Head of caudate nucleus (tissue), 42 donors: ENCODE data around the gene C1QA.

Experiments used
- DNase-seq, 42 donors: peaks; one replicate each; pipeline versions ENCODE4 v3.0.0 to v3.0.0-alpha.2; 2020 to 2021; ENCODE audit warnings: mixed read lengths in 7 of 42
- intact Hi-C: fragments of 100-400 bp; cut with DNase I; formaldehyde crosslinking; loops from one replicate; pipeline ENCODE4 v1.15.0; 2022

Gene C1QA

GRCh38 chr1:22609291-22609690 is 27.1 kb upstream of the C1QA start:
- no peak for DNase-seq
- intact Hi-C loops = no loop called here

DNA sequence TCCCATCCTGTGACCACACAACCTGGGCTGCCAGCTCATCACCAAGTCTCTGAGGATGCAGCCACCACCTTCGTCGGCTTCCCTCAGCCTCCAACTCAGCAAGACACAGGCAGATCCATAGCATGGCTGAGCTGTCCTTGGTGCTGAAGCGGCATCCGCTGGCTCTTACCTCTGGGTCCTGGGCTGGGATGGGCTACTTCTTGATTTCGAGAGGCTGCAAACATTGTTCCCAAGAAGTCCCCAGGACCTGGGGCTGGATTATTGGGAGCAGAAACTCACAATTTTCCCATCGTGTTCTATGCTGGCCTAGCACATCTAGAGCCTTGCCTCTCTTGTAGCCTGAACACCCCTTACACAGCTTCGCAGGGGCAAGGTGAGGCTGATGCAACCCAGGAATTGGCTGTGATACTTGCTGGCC is 24.9 kb upstream of the C1QA start:
- intact Hi-C loops = no loop called here
- DNase-seq = peak in 10 of 42 donors; percentile 7 to 55 (median 22)

GRCh38 chr1:22612671-22613571 is 23.5 kb upstream of the C1QA start:
- no peak for DNase-seq
- intact Hi-C loops = no loop called here

DNA sequence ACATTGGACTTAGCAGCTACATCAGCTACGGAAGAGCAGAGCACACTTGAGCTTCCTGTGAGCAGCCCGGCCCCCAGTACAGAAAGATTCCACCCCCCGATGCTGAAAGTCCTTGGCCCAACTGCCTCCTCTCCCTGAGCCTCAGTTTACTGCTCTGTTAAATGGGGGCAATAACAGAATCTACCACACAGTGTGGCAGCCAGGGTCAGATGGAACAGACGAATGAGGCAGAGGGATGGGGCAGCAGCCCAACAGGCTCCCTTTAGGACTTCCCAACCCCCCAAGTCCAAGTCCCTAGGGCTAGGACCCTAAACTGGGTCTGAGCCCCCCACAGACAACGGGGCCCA is 22.9 kb upstream of the C1QA start:
- DNase-seq = no peak
- intact Hi-C loops = no loop called here

GRCh38 chr1:22613951-22614350 is 22.5 kb upstream of the C1QA start:
- intact Hi-C loops = no loop called here
- DNase-seq = no peak

- DNase-seq = no peak
- intact Hi-C loops = no loop called here
Measured at GRCh38 chr1:22615886-22616285, 20.5 kb upstream of the C1QA start.

DNA sequence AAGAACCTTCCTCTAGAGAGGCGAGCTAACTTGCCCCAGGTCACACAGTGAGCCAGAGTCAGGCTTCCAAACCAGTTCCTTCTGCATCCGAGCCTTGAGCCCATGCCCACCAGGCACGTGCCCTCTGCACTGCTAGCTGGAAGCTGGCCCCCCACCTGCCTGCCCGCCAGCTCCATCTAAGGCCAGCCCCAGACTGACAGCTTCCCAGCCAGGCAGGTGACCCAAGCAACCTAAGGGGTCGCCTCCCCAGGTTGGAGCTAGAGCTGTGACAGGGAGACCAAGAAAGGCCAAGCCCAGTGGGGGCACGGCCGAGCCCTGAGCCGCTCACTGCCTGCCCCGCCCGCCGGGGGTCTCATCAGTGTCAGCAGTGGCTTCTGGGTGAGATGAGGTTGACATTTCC is 19.9 kb upstream of the C1QA start:
- DNase-seq = no peak
- intact Hi-C loops = no loop called here

DNA sequence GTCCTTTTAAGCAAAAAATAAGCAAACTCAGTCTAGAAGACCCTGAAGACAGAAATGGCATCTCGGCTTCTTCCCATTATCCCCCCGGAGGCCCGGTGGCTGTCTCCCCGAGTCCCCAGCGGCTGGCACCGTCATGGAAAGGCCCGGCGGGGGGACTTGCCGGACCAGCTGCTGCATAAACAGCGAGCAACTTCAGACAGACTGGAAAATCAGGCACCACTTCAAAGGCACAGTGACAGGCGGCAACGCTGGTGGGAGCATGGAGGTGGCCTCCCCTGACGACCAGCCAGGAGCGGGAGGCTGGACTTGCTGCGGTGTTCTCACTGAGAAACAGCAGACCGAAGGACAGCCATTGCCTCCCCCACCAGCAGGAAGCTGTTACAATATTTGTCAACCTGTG is 18.4 kb upstream of the C1QA start:
- DNase-seq = no peak
- intact Hi-C loops = no loop called here

DNA sequence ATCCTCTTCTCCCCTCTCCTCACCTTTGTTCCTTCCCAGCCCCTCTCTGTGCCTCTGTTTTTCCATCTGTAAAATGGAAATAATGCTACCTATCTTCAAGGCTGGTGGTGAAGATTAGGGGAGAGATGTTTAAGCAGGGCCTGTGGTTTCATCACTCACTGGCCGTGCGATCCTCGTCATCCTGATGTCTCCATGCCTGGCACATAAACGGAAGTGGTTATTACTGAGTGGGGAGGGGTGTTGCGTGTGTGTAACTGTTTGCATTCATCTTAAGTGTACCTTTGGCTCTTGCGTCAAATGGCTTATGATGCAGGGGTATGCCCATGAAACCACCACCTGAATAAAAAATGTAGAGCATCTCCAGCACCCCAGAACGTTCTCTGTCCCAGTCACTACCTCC is 17.2 kb upstream of the C1QA start:
- intact Hi-C loops = no loop called here
- no peak for DNase-seq

- intact Hi-C loops = no loop called here
- DNase-seq = no peak
Measured at GRCh38 chr1:22619798-22620197, 16.6 kb upstream of the C1QA start.

DNA sequence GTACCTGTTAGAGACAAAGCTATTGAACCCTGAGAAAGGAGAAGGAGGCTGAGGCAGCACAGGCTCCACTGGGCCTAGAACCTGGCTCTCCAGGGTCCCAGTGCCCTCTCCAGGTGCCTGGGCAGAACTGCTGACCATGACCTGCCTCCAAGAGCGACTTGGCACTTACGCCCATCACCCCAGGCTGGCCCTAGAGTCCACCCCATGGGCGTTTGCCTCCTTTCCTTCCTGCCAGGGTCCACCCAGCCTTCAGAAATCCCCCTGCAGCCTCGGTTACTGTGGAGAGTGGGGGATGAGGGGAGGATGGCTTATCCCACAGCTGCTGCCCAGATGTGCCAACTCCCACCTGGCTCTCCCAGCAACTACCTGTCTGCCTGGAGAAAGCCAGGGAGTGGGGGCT is 14.7 kb upstream of the C1QA start:
- DNase-seq = no peak
- intact Hi-C loops = no loop called here

DNA sequence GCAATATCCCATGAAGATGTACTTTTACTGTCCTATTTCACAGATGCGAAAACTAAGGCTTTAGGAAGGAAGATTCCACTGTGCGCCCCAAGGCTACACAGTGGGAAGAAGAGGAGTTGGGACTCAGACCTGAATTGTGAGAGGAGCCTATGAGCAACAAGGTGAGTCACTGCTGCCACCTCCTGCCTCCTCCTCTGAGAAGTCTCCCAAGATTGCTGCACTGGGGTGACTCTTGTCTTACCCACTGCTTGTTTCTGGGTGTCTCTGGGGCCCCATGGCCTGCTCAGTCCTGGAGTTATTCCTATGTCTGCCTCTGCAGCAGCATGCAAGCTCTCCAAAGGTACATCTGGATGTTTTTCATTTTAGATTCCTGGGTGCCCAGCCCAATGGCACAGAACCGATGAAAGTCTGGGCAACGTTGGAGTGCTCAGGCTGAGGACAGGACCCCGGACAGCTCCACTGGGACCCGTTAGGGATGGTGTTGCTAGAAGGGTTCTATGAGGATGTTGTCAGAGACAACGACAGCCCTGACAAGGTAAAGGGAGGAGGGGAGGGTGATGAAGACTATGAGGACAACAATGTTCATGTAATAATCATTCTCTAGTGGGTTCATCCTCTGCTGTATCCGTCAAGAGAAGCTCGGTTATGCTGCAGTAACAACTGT is 11.0 kb upstream of the C1QA start:
- DNase-seq = no peak
- intact Hi-C loops = no loop called here

DNA sequence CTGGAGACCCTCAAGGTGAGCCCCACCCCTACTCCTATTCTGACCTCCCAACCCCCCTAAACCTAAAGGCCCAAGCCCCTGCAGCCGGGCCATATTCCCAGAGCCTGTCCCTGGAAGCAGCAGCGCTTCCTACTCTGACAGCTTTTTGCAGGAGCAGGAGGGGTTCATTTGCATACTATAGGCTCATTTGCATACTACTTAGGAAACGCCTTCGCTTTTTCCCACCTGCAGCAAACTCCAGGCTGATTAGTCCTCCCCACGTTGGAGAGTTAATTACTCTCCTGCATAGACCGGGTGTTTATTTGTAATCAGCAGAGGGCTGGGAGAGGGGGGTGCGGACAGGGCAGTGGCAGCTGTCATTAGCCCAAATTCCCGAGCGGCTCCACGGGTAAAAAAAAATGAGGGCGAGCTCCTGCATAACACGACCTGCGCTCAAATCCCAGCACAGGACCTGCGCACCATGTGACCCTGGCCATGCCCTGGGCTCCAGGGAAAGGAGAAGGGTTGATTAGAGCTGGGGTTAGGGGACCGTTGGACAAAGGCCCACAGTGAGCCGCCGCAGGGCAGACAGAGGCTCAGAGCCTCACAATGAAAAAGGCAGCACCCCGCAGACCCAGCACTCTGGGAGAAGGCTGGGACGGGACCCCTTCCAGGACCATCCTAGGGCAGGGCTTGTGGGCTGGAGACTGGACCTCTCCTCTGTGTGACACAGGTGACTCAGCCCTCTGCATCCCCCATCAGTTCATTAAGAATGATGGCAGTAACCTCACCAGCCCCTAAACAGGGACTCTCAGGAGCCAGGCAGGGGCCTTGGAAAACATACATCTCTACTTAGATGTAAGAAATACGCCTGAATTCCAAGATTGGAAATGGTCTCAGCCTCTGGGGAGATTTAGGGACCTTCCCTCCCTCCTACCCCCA is 9.9 kb upstream of the C1QA start:
- intact Hi-C loops = no loop called here
- DNase-seq = peak in 7 of 42 donors; percentile 22 to 51 (median 35)

- no peak for DNase-seq
- intact Hi-C loops = no loop called here
Measured at GRCh38 chr1:22627331-22627730, 9.1 kb upstream of the C1QA start.

DNA sequence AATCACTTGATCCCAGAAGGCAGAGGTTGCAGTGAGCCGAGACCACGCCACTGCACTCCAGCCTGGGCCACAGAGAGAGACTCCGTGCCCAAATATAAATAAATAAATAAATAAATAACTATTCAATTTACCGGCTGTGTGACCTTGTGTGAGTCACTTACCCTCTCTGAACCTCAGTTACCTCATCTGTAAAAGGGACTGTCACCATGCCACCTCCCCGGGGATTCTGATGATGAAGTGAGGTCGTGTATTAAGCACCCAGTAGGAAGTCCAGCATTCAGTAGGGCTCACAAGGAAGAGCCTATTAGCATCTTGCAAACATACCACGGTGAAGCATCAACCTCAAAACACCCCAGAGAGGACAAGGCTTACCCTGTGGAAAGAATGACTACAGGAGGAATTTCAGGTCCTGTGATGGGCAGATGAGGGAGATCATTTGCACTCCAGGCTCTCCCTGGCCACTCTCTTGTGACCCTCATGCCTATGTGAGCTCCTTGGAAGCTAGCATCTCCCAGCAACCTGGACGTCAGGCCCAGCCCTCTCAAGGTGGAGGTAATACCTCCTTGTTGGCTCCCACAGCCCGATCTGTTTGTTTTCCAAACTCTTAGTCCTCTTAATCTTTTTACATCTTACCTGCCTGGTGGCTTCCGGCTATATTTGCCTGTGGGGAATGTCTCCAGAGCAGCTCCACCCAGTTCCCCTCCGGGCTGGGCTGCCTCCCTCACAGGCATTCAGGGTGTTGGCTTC is 7.6 kb upstream of the C1QA start:
- DNase-seq = no peak
- intact Hi-C loops = no loop called here

DNA sequence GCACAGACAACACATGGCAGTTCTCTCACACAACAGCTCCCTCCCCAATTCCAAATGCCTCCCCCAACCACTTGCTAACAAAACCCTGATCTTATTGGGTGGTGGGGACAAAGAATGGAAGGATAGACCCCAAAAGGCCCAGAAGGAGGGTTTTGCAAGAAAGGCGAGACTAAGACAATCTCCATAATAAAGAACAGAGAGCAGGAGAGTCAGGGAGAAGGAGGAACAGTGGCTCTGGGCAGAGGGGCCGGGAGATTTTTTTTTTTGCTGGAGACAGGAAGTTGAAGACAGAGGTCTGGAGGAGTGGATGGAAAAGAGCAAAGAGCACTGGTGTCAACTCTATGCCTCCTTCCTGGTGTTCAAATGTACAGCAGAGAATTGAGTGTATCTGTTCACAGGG is 6.5 kb upstream of the C1QA start:
- DNase-seq = no peak
- intact Hi-C loops = no loop called here

GRCh38 chr1:22633697-22634463 is 2.5 kb upstream of the C1QA start:
- intact Hi-C loops = no loop called here
- DNase-seq = no peak

DNA sequence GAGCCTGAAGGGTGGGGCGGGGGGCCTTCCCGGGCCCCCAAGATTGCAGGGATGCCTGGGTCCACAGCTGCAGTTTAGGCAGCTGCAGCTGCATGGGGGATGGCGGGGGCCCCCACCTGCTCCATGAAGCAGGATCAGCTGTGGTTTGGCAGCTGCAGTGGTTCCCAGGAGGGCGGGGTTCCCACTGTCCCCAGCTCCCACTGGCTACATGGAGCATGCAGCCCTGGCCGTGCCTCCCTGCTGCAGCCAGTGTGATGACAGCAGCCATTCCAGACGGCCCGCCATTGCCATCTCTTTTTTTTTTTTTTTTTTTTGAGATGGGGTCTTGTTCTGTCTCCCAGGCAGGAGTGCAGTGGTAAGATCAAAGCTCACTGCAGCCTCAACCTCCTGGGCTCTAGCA is 992 bp upstream of the C1QA start:
- DNase-seq = no peak
- intact Hi-C loops = no loop called here
